Measurements from ENCODE around the gene WDR75. TPM values are rescaled to one million over a fixed set of nuclear protein-coding genes. Genes with fewer than 3 reads are reported as not detected.

Gene WDR75
- total and polyA plus RNA-seq, 2 of the 13 experiments (the other 11 are each of a cell fraction or from before 2014, with no cell fraction given): 63.0 to 74.1 TPM

DNA sequence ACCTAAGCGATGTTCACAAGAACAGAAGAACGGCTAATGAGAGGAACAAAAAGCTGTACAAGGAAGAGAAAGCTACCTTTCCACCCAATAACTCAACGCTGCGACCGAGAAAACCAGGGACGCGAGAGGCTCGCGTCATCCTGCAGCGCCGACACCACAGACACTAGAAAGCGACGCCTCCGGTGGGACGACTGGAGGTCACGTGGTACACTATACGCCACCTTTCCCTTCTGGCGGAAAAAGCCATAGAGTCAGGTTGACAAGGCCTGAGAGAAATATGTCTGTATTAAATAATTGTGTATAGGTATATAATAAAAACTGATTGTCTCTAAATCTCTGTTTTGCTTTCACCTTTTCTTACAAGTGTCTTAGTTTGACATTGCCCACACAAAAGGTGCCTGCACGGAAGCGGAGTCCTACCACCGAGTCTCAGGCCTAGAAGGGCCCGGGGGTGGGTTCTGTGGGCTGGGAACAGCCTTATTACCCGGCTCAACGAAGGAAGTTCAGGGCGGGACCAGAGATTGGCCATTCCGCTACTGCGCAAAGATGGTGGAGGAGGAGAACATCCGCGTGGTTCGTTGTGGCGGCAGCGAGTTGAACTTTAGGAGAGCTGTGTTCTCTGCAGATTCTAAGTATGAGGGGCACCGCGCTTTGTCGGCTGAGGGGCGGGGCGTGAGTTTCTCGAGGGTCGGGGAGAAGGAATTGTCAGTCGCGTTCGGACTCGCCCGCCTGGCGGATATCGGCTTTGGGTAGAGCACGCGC, at the start of gene WDR75 (continued):
- 0 out of 2 replicates have a peak, but pooled peaks have one; percentile 33 for TF ChIP-seq ZNF564 (CRISPR knock-in tag; IDR thresholded peaks at IDR 0.05)
- TF ChIP-seq, protein P1, sequence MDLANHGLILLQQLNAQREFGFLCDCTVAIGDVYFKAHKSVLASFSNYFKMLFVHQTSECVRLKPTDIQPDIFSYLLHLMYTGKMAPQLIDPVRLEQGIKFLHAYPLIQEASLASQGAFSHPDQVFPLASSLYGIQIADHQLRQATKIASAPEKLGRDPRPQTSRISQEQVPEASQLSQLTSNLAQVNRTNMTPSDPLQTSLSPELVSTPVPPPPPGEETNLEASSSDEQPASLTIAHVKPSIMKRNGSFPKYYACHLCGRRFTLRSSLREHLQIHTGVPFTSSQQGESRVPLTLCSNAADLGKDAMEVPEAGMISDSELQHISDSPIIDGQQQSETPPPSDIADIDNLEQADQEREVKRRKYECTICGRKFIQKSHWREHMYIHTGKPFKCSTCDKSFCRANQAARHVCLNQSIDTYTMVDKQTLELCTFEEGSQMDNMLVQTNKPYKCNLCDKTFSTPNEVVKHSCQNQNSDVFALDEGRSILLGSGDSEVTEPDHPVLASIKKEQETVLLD (CRISPR knock-in tag; IDR thresholded peaks at IDR 0.05; ENCODE audit: low read depth): no peak
- no peak for TF ChIP-seq ZSCAN12 (CRISPR knock-in tag; IDR thresholded peaks at IDR 0.05)
- peak; percentile 60; the same call in 1 of the 2 replicates for TF ChIP-seq ZNF639 (CRISPR knock-in tag; conservative IDR thresholded peaks at IDR 0.05)
- TF ChIP-seq BORCS8-MEF2B (CRISPR knock-in tag; IDR thresholded peaks at IDR 0.05): peak; percentile 51; the same call in 1 of the 2 replicates
- TF ChIP-seq ZNF839 (CRISPR knock-in tag; IDR thresholded peaks at IDR 0.05; ENCODE audit: borderline replicate concordance): peak; percentile 34; the same call in 1 of the 2 replicates
- TF ChIP-seq RAD51 (IDR thresholded peaks at IDR 0.05; ENCODE audit: borderline replicate concordance): peak; percentile 99
- no peak for TF ChIP-seq ZKSCAN1 (IDR thresholded peaks at IDR 0.05; ENCODE audit: low read length)
- TF ChIP-seq ZNF160 (CRISPR knock-in tag; IDR thresholded peaks at IDR 0.05): peak; percentile 55
- no peak for TF ChIP-seq ZNF441 (CRISPR knock-in tag; IDR thresholded peaks at IDR 0.05; ENCODE audit: borderline replicate concordance)
- TF ChIP-seq TAF15 (IDR thresholded peaks at IDR 0.05; ENCODE audit: low read depth, low read length, poor library complexity, severe bottlenecking): no peak
- TF ChIP-seq ZNF780A (CRISPR knock-in tag; IDR thresholded peaks at IDR 0.05): no peak
- TF ChIP-seq ZSCAN31 (CRISPR knock-in tag; IDR thresholded peaks at IDR 0.05; ENCODE audit: low read depth): peak; percentile 65
- TF ChIP-seq, protein P2, sequence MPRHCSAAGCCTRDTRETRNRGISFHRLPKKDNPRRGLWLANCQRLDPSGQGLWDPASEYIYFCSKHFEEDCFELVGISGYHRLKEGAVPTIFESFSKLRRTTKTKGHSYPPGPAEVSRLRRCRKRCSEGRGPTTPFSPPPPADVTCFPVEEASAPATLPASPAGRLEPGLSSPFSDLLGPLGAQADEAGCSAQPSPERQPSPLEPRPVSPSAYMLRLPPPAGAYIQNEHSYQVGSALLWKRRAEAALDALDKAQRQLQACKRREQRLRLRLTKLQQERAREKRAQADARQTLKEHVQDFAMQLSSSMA (CRISPR knock-in tag; IDR thresholded peaks at IDR 0.05): peak; percentile 68; the same call in 1 of the 2 replicates
- TF ChIP-seq FOXJ3 (CRISPR knock-in tag; IDR thresholded peaks at IDR 0.05; ENCODE audit: borderline replicate concordance): peak; percentile 77
- TF ChIP-seq ZNF253 (CRISPR knock-in tag; IDR thresholded peaks at IDR 0.05; ENCODE audit: borderline replicate concordance): no peak
- TF ChIP-seq ZFYVE20 (CRISPR knock-in tag; IDR thresholded peaks at IDR 0.05; ENCODE audit: borderline replicate concordance, low read depth): no peak
- no peak for TF ChIP-seq SKIL (CRISPR knock-in tag; IDR thresholded peaks at IDR 0.05; ENCODE audit: borderline replicate concordance)
- TF ChIP-seq ZNF207 (IDR thresholded peaks at IDR 0.05; ENCODE audit: borderline replicate concordance): peak; percentile 88; the same call in 1 of the 2 replicates
- TF ChIP-seq BCL6 (CRISPR knock-in tag; IDR thresholded peaks at IDR 0.05): peak; percentile 95
- no peak for TF ChIP-seq EEA1 (CRISPR knock-in tag; IDR thresholded peaks at IDR 0.05; ENCODE audit: borderline replicate concordance)
- no peak for TF ChIP-seq CENPT (CRISPR knock-in tag; IDR thresholded peaks at IDR 0.05; ENCODE audit: low read depth)
